ENCODE measurements around the gene SPOCK1. TPM values are rescaled to one million over a fixed set of nuclear protein-coding genes. Genes with fewer than 3 reads are reported as not detected.

The SPOCK1 gene
- total RNA-seq, 2 experiments from 2014 or later: not detected

DNA sequence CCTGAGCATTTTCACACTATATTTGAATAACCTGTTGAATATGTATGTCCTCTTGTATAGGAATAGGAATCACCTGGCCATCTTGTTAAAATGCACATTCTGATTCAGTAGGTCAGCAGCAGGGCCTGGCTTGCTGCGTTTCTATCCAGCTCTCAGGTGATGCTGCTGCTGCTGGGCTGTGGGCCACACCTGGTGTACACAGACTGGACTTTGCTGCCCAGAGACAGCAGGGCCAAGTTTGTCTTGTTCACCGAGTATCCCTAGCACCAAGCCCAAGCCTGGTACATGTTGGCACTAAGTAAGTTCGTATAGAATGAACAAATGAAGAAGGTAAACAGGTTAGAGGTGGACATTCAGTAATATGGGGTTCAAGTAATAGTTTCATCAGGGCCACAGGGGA, 151.3 kb downstream of the SPOCK1 start:
- Mint-ChIP-seq H3K4me3 (no peak overlapping the region), H3K36me3 (no peaks in the 10 kb centered on the region), H3K4me1 (no peaks in the 10 kb centered on the region), H3K27me3 (no peaks in the 10 kb centered on the region), H3K9me3 (no peaks in the 10 kb centered on the region), H3K27ac (no peak overlapping the region)
- no peak for ATAC-seq (ENCODE audit: low read depth)
- DNase-seq: no peak
- POLR2A ChIA-PET: no interaction called here

DNA sequence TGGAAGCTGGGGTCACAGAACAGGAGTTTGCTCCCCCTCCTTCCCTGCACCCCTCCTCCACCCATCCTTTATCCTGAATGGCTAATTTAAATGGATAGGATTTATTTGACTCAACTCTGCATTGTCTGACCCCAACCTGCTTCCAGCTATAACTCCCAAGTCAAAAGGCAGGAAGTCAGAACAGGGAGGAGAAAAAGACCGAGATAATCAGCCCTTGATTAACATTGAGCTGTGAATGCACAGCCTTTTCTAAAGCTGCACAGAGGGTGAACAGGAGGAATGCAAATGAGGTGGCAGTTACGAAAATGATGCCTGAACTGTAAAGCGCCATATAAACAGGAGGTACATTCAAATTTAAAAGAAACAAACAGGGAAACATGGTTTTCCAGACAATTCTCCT, 152.8 kb downstream of the SPOCK1 start:
- no peak overlapping the region for H3K27ac Mint-ChIP-seq
- H3K9me3 Mint-ChIP-seq: no peaks in the 10 kb centered on the region

DNA sequence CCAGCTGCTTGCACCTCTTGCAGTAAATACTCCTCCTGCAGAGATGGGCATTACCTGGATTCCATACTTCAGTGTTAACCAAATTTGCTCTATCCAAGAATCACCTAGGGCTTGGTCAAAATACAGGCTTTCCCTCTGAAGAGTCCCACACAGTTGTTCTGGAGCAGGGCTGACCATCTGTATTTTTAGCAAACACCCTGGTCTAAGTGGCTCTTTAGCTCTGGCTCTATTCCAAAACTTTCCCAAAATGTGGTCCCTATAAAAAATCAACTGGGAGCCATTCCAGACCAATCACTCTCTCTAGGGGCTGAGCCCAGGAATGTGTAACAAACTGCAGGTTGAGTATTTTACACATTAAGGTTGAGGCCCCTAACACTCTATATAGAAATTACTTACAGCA, 153.7 kb downstream of the SPOCK1 start:
- H3K27ac Mint-ChIP-seq: no peak overlapping the region

More for the DNA sequence above, 152.8 kb downstream of the SPOCK1 start:
- H3K27me3 Mint-ChIP-seq: no peaks in the 10 kb centered on the region
- no peak overlapping the region for H3K4me3 Mint-ChIP-seq
- POLR2A ChIA-PET: no interaction called here
- H3K4me1 Mint-ChIP-seq: no peaks in the 10 kb centered on the region
- no peaks in the 10 kb centered on the region for H3K36me3 Mint-ChIP-seq
- no peak for DNase-seq
- no peak for ATAC-seq (ENCODE audit: low read depth)

DNA sequence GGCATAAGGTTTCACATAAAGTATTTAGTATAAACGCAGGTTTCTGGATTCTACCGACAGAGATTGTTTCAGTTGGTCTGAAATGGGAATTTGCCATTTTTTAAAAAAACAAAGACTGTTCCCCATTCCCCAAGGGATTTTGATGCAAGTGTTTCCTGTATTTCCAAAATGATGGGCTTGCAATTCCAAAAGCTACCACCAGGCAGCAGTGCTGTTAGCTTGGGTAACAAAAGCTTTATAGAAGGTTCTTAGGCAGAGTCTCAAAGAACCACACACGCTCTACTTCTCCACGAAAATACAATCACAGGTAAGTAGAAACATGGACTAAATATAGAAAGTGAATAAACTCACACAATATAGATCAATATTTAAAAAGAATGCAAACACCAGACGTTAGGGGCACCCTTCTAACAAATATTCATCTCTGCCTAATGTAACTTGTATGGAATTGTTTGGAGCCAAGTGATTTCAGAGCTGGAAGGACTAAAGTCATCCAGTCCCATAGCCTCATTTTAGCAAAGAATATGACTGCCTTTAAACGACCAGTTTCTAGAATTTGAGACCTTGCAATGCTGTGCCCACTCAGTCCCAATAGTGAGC, 154.3 kb downstream of the SPOCK1 start:
- Mint-ChIP-seq H3K36me3 (no peaks in the 10 kb centered on the region), H3K27ac (no peak overlapping the region), H3K4me3 (no peak overlapping the region), H3K4me1 (no peaks in the 10 kb centered on the region), H3K27me3 (peaks cover 2% of the 10 kb centered on the region), H3K9me3 (no peaks in the 10 kb centered on the region)
- no peak for DNase-seq
- ATAC-seq (ENCODE audit: low read depth): no peak
- POLR2A ChIA-PET: no interaction called here

More for the DNA sequence above, 153.7 kb downstream of the SPOCK1 start:
- POLR2A ChIA-PET: no interaction called here
- Mint-ChIP-seq H3K36me3 (no peaks in the 10 kb centered on the region), H3K27me3 (peaks cover 2% of the 10 kb centered on the region), H3K4me3 (no peak overlapping the region), H3K4me1 (no peaks in the 10 kb centered on the region), H3K9me3 (no peaks in the 10 kb centered on the region)
- no peak for ATAC-seq (ENCODE audit: low read depth)
- DNase-seq: no peak

DNA sequence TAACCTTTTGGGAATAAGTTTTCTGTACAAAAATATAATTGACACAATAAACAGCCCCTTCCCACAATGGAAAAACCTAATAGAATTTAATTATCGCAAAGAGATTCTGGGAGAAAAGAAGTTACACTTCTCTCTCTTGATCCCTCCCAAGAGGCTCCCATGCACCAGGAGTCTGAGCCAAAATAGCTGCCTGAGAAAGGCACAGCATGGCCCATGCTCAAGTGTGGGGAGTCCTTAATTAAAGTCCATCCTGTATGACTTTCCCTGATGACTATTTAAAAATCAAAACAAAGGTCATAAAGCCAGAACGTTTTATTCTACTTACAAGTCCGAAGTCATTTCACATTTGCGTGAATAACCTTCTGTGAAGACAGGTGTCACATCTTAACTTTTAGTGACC, 155.1 kb downstream of the SPOCK1 start:
- Mint-ChIP-seq H3K36me3 (no peaks in the 10 kb centered on the region), H3K4me3 (no peak overlapping the region), H3K27ac (no peak overlapping the region), H3K9me3 (no peaks in the 10 kb centered on the region), H3K4me1 (no peaks in the 10 kb centered on the region), H3K27me3 (peaks cover 2% of the 10 kb centered on the region)
- ATAC-seq (ENCODE audit: low read depth): no peak
- POLR2A ChIA-PET: no interaction called here
- no peak for DNase-seq

DNA sequence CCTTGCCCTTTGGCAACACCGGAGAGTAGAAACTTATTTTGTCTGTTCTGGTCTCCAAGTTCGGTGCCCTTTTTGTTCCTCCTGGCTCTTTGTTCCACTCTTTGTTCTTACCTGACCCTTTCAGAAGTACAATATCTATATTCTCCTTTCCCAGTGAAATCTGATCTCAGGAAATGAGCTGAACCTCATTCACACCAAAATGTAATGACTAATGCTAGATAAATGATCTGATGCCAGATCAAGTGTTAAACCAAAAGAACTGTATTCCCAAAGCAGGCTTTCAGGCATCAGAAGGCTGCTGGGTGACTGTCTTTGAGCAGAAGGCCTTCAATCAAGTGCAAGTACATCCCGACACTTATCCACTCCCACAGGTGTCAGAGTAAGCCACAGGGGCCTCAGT, 156.4 kb downstream of the SPOCK1 start:
- DNase-seq: no peak

DNA sequence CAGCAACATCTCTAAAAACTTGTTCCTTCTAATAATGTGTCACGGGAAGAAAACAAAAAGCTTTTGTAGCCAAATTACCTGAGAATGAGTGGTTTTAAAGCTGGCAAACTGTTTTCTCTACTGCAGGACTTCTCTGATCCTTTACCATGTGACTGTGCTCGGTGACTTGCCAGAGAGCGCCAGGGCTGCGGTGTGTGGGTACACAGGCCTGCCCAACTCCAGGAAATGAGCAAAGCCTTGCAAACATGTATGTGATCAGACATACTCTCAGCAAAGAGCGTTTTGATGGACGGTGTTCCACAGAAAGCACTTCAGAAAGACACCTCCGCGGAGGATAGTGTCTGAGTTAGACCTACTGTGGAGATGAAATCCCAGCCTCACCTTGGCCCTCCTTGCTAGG, 157.3 kb downstream of the SPOCK1 start:
- DNase-seq: no peak
- no peak overlapping the region for H3K27ac Mint-ChIP-seq
- no peak overlapping the region for H3K4me3 Mint-ChIP-seq
- POLR2A ChIA-PET: no interaction called here
- peaks cover 2% of the 10 kb centered on the region for H3K27me3 Mint-ChIP-seq
- no peaks in the 10 kb centered on the region for H3K36me3 Mint-ChIP-seq
- no peaks in the 10 kb centered on the region for H3K9me3 Mint-ChIP-seq
- no peak for ATAC-seq (ENCODE audit: low read depth)
- no peaks in the 10 kb centered on the region for H3K4me1 Mint-ChIP-seq

More for the DNA sequence above, 156.4 kb downstream of the SPOCK1 start:
- no peaks in the 10 kb centered on the region for H3K4me1 Mint-ChIP-seq
- POLR2A ChIA-PET: no interaction called here
- no peaks in the 10 kb centered on the region for H3K36me3 Mint-ChIP-seq
- H3K9me3 Mint-ChIP-seq: no peaks in the 10 kb centered on the region
- no peak overlapping the region for H3K4me3 Mint-ChIP-seq
- H3K27me3 Mint-ChIP-seq: peaks cover 2% of the 10 kb centered on the region
- ATAC-seq (ENCODE audit: low read depth): no peak
- H3K27ac Mint-ChIP-seq: no peak overlapping the region

DNA sequence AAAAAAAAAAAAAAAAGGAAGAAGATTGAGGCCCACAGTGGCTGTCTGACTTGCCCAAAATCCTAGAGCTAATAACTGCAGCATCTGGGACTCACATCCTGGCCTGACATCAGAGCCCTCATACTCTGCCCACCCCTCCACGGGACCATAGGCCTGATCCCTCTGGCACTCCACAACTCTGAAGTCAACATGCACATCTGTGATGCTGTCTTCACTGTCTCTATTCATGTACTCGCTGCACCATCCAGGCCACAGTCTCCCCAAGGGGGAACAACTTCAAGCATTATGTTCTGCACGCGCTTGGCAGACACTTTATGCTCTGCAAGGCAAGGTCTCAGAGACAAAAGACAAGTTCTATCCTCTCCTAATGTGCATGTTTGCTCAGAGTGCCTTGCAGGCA, 158.2 kb downstream of the SPOCK1 start:
- POLR2A ChIA-PET: no interaction called here
- Mint-ChIP-seq H3K9me3 (no peaks in the 10 kb centered on the region), H3K4me3 (no peak overlapping the region), H3K36me3 (no peaks in the 10 kb centered on the region), H3K27me3 (peaks cover 2% of the 10 kb centered on the region), H3K4me1 (no peaks in the 10 kb centered on the region), H3K27ac (no peak overlapping the region)
- ATAC-seq (ENCODE audit: low read depth): no peak
- DNase-seq: no peak

DNA sequence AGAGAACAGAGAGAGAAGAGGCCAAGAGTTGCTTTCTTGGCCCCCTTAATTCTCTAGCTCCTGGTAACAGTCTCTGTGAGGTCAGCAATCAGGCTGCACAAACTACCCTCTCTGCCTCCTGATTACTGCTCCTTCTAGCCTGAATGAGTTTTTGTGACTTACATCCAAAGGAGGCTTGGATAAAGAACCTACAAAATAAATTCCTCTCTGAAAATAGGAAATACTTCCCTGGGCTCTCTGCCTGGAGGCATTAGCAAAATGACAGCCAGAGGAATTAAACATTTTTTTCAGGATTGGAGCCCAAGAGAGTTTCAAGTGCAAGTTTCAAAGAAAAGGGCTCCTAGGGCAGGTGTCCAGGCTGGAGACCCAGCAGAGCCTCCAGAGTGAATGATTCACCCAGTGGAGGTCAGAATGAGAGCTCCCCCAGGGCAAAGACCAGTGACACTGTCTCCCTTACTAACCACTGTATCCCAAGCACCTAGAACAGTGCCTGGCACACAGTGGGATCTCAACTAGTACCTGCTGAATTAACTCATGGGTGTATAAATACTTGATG, 162.5 kb downstream of the SPOCK1 start:
- no peaks in the 10 kb centered on the region for H3K9me3 Mint-ChIP-seq
- POLR2A ChIA-PET: no interaction called here
- no peaks in the 10 kb centered on the region for H3K36me3 Mint-ChIP-seq
- DNase-seq: no peak
- peaks cover 2% of the 10 kb centered on the region for H3K27me3 Mint-ChIP-seq
- no peaks in the 10 kb centered on the region for H3K4me1 Mint-ChIP-seq
- H3K27ac Mint-ChIP-seq: no peak overlapping the region
- H3K4me3 Mint-ChIP-seq: no peak overlapping the region
- ATAC-seq (ENCODE audit: low read depth): no peak

DNA sequence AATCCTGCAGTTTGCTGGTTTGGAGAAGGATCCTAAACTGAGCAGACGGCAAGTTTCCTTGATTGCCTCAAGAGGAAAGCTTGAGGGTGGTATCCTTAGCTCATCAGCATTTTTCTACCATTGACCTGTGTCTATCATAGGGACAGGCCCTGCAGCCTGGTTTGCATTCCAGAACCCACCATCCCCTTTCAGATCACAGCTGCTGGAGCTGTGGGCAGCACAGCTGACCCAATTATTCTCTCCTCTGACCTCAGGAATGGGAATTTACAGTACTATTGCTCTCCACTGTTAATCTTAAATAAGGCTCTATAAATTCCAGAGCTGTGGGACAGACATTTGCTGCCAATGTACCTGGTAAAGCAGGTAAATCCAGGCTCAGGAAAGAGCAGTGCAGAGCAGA, 163.0 kb downstream of the SPOCK1 start:
- Mint-ChIP-seq H3K9me3 (no peaks in the 10 kb centered on the region), H3K27ac (no peak overlapping the region), H3K4me3 (no peak overlapping the region), H3K36me3 (no peaks in the 10 kb centered on the region), H3K27me3 (peaks cover 2% of the 10 kb centered on the region), H3K4me1 (no peaks in the 10 kb centered on the region)
- POLR2A ChIA-PET: no interaction called here
- ATAC-seq (ENCODE audit: low read depth): no peak
- DNase-seq: no peak

DNA sequence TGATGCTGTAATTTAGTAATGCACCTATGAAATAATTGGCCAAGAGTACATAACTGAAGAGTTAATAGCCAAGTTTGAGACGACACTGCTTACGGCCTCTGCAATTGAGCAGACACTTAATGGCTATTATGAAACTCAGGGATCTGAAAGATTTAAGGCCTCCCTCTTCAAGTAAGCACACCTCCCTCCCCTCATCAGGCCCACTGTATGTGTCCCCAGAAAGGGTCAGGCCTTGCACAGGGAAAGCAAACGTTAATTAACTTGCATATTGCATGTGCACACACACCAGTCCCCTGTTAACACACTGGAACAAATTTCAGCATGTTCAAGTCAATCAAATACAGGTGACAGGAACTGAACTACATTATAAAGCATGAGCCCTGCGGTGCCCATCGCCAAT, 163.6 kb downstream of the SPOCK1 start:
- no peaks in the 10 kb centered on the region for H3K9me3 Mint-ChIP-seq
- POLR2A ChIA-PET: no interaction called here
- H3K4me3 Mint-ChIP-seq: no peak overlapping the region
- no peaks in the 10 kb centered on the region for H3K36me3 Mint-ChIP-seq
- DNase-seq (no peak), ATAC-seq (ENCODE audit: low read depth) (no peak)
- no peaks in the 10 kb centered on the region for H3K4me1 Mint-ChIP-seq
- H3K27me3 Mint-ChIP-seq: no peaks in the 10 kb centered on the region
- H3K27ac Mint-ChIP-seq: no peak overlapping the region

DNA sequence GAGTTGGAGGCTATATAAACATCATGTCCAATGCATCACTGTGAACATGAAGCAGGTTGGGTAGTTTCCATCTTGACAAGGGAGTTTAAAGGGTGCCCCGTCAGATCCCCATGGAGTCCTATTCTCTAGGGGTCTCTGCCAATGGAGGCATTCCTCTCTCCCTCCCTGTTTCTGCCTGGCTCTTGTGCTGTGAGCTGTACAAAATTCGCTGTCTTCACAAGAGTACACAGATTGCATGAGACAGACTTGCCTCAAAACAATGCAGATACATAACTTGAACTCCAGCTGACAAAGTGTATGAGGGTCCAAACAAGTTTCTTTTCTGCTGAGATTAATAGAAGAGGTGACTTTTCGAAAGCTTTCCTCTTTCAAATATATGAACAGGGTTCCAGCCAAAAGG, 165.2 kb downstream of the SPOCK1 start:
- DNase-seq: no peak
- Mint-ChIP-seq H3K36me3 (no peaks in the 10 kb centered on the region), H3K4me1 (no peaks in the 10 kb centered on the region), H3K27me3 (no peaks in the 10 kb centered on the region), H3K9me3 (no peaks in the 10 kb centered on the region), H3K27ac (no peak overlapping the region), H3K4me3 (no peak overlapping the region)
- POLR2A ChIA-PET: no interaction called here
- ATAC-seq (ENCODE audit: low read depth): no peak

DNA sequence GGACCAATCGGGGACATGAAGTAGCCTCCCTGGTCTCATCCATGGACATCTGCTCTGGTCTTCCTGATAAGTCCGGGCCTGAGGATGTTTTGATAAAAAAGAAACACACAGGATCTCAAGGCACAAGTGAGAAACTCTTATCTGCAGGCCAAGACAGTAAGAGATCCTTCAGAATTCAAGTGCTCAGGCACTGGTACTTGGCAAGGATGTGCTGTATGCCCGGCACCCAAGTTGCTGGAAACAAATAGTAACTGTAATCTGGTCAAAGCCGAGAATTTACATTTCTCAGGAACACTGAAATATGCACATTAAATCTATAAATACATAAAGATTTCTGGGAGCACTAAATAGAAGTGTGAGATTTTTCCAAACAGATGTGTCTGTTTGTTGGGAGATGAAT, 165.7 kb downstream of the SPOCK1 start:
- Mint-ChIP-seq H3K36me3 (no peaks in the 10 kb centered on the region), H3K9me3 (no peaks in the 10 kb centered on the region), H3K4me1 (no peaks in the 10 kb centered on the region), H3K4me3 (no peak overlapping the region), H3K27ac (no peak overlapping the region), H3K27me3 (no peaks in the 10 kb centered on the region)
- DNase-seq (no peak), ATAC-seq (ENCODE audit: low read depth) (no peak)
- POLR2A ChIA-PET: no interaction called here

DNA sequence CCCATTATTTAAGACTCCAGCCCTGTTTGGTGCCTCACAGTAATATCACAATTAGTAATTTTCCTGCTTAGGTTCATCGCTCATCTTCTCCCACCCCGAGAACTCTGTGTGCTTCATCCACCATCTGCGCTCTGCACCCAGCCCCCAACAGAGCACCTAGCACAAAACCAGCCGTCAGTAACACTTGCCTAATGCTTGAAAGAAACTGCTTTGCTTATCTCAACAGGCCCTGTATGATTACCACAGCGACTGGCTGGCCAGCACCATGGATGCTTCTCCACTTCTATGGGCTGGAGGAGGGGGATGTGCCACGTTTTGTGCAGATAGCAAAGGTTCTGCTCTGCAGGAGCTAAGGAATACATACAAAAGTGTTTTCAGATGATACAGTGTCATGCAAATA, 166.8 kb downstream of the SPOCK1 start:
- no peaks in the 10 kb centered on the region for H3K4me1 Mint-ChIP-seq
- no peak overlapping the region for H3K4me3 Mint-ChIP-seq
- no peak for DNase-seq
- H3K27me3 Mint-ChIP-seq: no peaks in the 10 kb centered on the region
- POLR2A ChIA-PET: no interaction called here
- no peak for ATAC-seq (ENCODE audit: low read depth)
- H3K27ac Mint-ChIP-seq: no peak overlapping the region
- H3K9me3 Mint-ChIP-seq: no peaks in the 10 kb centered on the region
- H3K36me3 Mint-ChIP-seq: no peaks in the 10 kb centered on the region
